GM18526 (cell line): Measurements from ENCODE around the gene EFEMP1.

ENCODE experiments used
- POLR2A ChIP-seq: IDR thresholded peaks from 3 replicates; pipeline ENCODE4 v1.6.1; 2011; ENCODE audit not compliant: insufficient read length; ENCODE audit errors: extremely low read depth

EFEMP1 gene

GRCh38 chr2:55840460-55840859 is 83.1 kb downstream of the EFEMP1 start:
- no peak for TF ChIP-seq POLR2A

DNA sequence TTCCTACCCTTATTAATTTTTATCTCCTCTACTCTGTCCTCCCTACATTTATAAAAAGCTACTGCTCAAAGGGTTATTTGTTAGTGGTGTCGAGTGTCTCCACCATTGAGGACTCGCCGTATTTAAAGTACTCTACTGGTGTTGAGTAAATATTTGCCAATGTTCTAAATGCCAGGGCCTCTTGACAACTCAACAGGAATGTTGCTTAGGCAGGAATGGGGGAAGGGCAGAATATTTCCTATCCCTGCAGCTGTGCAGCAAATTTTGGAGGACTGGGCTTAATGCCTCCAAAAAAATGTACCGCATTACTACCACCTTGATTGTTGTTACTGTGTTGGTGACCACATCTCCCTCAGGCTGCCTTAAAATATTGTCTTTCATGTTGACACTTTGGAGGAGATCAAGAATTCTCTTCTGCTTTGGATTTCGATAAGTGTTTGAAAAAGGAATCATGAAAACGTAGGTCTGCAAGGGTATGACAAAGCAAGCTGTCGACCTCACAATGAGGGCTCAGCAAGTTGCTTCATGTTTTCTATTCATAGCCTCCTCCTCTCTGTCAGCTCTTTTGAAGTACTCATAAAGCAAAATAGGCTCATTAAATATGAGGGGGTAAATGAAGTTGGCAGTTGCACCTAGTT is 84.3 kb downstream of the EFEMP1 start:
- TF ChIP-seq POLR2A: no peak

DNA sequence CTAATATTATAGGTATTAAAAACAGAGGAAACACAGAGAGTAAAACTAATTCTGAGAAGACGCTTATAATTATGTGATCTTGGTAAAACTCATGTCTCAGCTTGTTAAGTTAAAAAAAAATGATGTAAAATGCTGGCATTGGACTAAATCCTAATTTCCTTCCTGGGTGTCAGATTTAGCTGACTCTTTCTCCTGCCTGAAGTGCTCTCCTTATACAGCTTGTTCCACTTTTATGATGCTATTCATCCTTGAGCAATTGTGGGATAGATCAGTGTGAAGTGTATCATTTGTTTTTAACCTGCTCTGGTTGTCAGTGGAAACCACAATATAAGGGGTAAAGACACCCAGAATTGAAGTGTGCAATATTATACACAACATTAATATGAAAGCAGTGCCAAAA is 84.9 kb downstream of the EFEMP1 start:
- TF ChIP-seq POLR2A: no peak

GRCh38 chr2:55837073-55837472 is 86.5 kb downstream of the EFEMP1 start:
- TF ChIP-seq POLR2A: no peak

DNA sequence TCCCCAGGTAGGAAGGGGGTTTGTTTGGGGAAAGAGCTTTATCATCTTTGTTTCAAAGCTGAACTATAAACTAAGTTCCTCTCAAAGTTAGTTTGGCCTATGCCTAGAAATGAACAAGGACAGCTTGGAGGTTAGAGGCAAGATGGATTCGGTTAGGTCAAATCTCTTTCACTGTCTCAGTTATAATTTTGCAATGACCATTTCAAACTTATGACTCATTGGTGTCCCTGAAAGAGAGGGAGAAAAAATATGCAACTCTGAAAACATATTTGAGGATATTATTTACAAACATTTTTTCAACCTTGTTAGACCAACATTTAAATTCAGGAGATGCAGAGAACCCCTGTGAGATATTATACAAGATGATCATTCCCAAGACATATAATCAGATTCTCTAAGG is 95.7 kb downstream of the EFEMP1 start:
- TF ChIP-seq POLR2A: no peak

DNA sequence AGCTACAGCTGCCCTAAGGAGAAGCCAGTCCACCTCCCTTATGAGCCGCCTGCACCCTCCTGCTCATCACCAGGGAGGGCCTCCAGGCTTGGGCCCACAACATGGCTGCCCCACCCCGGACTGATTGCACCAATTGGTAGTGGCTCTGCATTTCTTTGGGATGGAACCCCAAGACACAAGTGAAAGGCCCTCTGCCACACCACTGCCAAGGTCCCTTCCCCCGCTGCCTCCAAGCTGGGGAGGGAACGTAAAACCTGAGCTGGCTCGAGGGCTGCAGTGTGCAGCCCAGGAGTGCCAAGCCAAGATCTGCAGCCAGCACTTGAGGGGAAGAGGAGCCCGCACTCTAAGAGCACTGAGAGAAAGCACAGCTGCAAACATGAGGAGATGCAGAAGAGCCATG is 97.3 kb downstream of the EFEMP1 start:
- no peak for TF ChIP-seq POLR2A

DNA sequence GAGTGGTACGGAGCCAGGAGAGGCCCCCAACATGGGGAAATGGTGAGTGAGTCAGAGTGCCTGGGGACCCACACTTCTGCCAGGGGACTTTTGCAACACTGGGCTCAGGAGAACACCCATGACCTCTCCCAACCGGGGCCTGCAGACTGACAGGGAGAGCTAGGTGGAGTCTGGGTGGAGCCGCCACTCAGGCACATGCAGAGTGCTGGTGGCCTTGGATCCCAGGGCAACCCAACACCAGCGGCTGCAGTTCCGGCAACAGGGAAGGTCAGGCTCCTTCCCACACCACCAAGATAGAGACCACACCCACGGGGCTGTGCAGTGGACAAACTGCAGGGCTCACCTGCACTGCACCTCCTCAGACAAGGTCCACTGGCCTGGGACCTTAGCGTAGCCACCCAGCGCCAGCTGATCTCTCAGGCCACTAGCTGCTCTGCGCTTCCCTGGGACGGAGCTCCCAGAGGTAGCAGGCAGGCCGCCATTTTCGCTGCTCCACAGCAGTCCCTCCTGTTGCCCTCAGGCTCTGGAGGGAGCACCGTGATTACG is 99.0 kb downstream of the EFEMP1 start:
- TF ChIP-seq POLR2A: no peak
